T-helper 2 cell treated with Interferon-gamma antibody and Interleukin-4, amounts not matched to agents 100 ng/mL and 5 ng/mL, for 36 hours (primary cell): Measurements from ENCODE around the gene RLN3. TPM values are rescaled to one million over a fixed set of nuclear protein-coding genes. Genes with fewer than 3 reads are reported as not detected.

Experiments
- intact Hi-C: fragments of 100-400 bp; cut with micrococcal nuclease; formaldehyde crosslinking; loops from one replicate; pipeline ENCODE4 v1.15.1; 2023
- total RNA-seq: library from RNA; stranded (reverse); gene quantifications from 2 replicates; pipeline ENCODE4 v1.2.3, GENCODE V29; 2022

The RLN3 gene
- total RNA-seq, 1 donor from 2014 or later = not detected

DNA sequence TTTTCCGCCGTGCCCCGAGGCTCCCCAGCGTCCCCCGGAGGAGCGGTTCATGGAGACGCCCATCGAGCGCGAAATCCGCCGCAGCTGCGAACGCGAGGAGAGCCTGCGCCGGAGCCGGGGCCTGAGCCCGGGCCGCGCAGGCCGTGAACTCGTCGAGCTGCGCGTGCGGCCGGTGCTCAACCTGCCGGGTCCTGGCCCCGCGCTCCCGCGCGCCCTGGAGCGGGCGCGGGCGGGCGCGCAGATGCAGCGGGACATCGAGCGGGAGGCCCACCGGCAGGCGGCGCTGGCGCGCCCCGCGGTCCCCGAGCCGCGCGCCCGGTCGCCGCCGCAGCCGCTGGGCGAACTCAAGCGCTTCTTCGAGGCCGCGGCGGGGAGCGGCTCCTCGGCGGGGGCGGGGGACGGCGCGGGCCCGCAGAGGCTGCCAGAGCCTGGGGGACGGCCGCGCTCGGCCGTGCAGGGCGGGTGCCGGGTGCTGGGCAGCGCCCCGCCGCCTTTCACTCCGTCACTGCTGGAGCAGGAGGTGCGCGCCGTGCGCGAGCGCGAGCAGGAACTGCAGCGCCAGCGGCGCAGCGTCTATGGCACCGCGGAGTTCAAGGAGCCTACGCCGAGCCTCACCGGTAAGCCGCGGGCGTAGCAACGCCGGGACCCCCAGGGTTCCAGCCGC lies 45.4 kb downstream of the RLN3 start:
- intact Hi-C loops = loop anchor here (1.0 to 5.0 kb wide), 4 partner anchors 63 to 445 kb away; partner anchors contain the start of genes ASF1B, DNAJB1 and RFX1

GRCh38 chr19:14073925-14074838 lies 46.2 kb downstream of the RLN3 start:
- intact Hi-C loops = loop anchor here (1.0 to 5.0 kb wide), 4 partner anchors 62 to 444 kb away; partner anchors contain the start of genes ASF1B, DNAJB1 and RFX1

- intact Hi-C loops = no loop called here
Observed at GRCh38 chr19:14078411-14078810, 50.5 kb downstream of the RLN3 start.

Other genes with a start within 250 kb of the RLN3 start
- 5.2 and 5.5 TPM in 2 replicates for gene ZSWIM4, start 232.7 kb upstream of the RLN3 start, total RNA-seq
- 0.70 TPM in 1 of 2 replicates, not detected in the other for gene NANOS3, start 151.0 kb upstream of the RLN3 start, total RNA-seq
- 10.5 and 11.3 TPM in 2 replicates for gene BRME1, start 122.0 kb upstream of the RLN3 start, total RNA-seq
- gene CC2D1A, start 121.9 kb upstream of the RLN3 start, total RNA-seq = 35.7 and 37.2 TPM in 2 replicates
- gene PODNL1, start 89.7 kb upstream of the RLN3 start, total RNA-seq = 0.30 TPM in 1 of 2 replicates, not detected in the other
- 70.3 and 71.9 TPM in 2 replicates for gene DCAF15, start 75.6 kb upstream of the RLN3 start, total RNA-seq
- gene RFX1, start 21.8 kb upstream of the RLN3 start, total RNA-seq = 16.1 and 16.2 TPM in 2 replicates
- 90.2 and 91.1 TPM in 2 replicates for gene IL27RA, start 3.6 kb downstream of the RLN3 start, total RNA-seq
- gene PALM3, start 33.9 kb downstream of the RLN3 start, total RNA-seq = 0.30 TPM in 1 of 2 replicates, not detected in the other
- gene MISP3, start 44.6 kb downstream of the RLN3 start, total RNA-seq = 2.1 TPM in 2 replicates
- 0.30 and 0.39 TPM in 2 replicates for gene C19orf67, start 57.6 kb downstream of the RLN3 start, total RNA-seq
- gene SAMD1, start 62.6 kb downstream of the RLN3 start, total RNA-seq = 103 and 104 TPM in 2 replicates
- gene PRKACA, start 89.6 kb downstream of the RLN3 start, total RNA-seq = 65.4 and 67.4 TPM in 2 replicates
- gene ASF1B, start 108.4 kb downstream of the RLN3 start, total RNA-seq = 114 and 117 TPM in 2 replicates
- 8.4 and 11.0 TPM in 2 replicates for gene ADGRL1, start 178.0 kb downstream of the RLN3 start, total RNA-seq